Activated naive CD8-positive, alpha-beta T cell treated with anti-CD3 and anti-CD28 coated beads for 36 hours (primary cell): ENCODE measurements around the gene CHPF. TPM values are rescaled to one million over a fixed set of nuclear protein-coding genes. Genes with fewer than 3 reads are reported as not detected.

Experiments used
- DNase-seq: peaks from one replicate; pipeline ENCODE4 v3.0.0; 2021
- H3K27ac Mint-ChIP-seq: one replicate; pipeline ENCODE4 v1.8.0; 2022; ENCODE audit warnings: mild to moderate bottlenecking, moderate library complexity, mixed read lengths
- H3K27me3 Mint-ChIP-seq: one replicate; pipeline ENCODE4 v1.8.0; 2022; ENCODE audit warnings: mild to moderate bottlenecking, mixed read lengths
- H3K36me3 Mint-ChIP-seq: one replicate; pipeline ENCODE4 v1.8.0; 2021; ENCODE audit warnings: mild to moderate bottlenecking, mixed read lengths
- H3K4me1 Mint-ChIP-seq: one replicate; pipeline ENCODE4 v1.8.0; 2021; ENCODE audit warnings: mixed read lengths
- H3K4me3 Mint-ChIP-seq: one replicate; pipeline ENCODE4 v1.8.0; 2022; ENCODE audit warnings: mild to moderate bottlenecking, moderate library complexity, mixed read lengths
- H3K9me3 Mint-ChIP-seq: one replicate; pipeline ENCODE4 v1.8.0; 2022; ENCODE audit warnings: mixed read lengths
- total RNA-seq, 2 experiments: library from RNA; stranded (reverse); gene quantifications; one replicate each; pipeline ENCODE4 v1.2.3, GENCODE V29; 2021

The CHPF gene
- total RNA-seq, 2 experiments from 2014 or later = 21.9 to 23.9 TPM

DNA sequence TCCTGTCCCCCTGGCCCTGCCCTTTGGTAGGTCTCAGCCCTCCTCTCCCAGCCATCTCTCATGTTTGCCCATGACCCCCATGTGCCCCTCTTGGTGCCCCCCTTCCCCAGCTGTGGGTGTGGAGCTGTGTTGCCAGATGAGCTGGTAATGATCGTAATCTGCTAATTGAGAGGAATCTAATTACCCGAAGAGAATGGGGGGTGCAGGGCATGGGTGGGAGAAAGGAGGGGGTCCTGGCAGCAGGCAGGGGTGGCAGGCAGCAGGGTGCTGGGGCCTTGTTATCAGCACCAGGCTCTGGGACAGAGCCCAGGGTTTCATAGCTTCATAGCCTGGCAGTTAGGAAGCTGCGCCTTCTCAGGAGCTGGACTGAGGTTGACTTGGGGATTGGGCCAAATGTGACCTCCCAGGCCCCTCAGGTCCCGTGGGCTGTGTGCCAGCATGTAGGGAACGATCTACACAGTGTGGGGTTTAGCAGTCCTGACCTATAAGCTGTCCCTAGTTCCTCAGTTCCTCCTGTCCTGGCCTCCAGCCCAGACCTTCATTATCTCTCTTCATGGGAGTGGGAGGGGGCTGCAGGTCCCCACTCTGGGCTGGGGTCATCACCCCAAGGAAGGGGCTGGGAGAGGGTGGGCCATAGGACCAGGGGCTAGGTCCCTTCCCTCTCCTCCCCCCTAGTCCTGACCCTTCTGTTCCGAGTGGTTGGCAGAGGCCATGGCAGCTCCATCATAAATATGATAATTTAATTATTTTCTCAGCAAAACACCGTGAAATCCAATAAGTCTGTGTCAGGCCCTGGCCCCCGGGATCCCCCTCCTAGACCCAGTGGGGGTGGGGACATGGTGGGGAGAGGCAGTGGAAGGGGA, 35.8 kb downstream of the CHPF start:
- Mint-ChIP-seq H3K4me1 (peaks cover 11% of the 10 kb centered on the region), H3K27ac (no peak overlapping the region), H3K9me3 (no peaks in the 10 kb centered on the region), H3K27me3 (peaks cover 46% of the 10 kb centered on the region), H3K4me3 (no peak overlapping the region), H3K36me3 (peaks cover 16% of the 10 kb centered on the region)
- DNase-seq = no peak

DNA sequence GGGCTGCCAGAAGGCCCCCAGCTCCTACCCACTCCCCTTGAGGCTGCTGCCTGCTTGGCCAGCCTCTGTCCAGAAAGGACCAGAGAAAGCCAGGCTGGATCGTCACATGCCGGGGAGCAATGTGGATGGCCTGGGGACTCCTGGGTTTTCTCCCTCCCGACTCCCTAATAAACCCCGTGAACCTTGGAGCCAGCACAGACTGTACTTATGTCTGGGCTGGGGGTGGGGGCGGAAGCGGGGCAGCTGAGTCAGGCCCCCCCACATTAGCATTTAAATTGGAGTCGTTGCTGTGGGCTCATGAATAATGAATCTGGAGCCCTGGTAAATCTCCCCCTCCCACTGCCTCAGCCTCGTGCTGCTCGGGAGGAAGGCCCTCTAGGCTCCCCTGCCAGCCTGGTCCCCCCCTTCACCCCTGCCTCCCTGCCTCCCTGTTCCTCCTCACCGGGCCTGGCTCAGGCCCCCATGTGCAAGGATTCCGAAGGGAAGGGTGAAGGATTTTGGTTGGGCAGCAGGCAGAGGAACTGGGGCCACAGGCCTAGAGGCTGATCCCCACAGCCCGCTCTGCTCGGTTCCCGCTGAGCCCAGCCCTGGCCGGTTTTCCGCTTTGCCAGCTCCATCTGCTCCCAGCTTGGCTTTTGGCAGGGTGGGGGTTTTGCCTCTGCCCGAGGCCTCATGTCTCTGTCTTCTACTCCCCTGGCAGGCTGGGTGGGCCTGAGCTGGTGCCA, 36.6 kb downstream of the CHPF start:
- H3K9me3 Mint-ChIP-seq = no peaks in the 10 kb centered on the region
- DNase-seq = no peak
- peaks cover 11% of the 10 kb centered on the region for H3K4me1 Mint-ChIP-seq
- no peak overlapping the region for H3K4me3 Mint-ChIP-seq
- peaks cover 18% of the 10 kb centered on the region for H3K36me3 Mint-ChIP-seq
- peaks cover 37% of the 10 kb centered on the region for H3K27me3 Mint-ChIP-seq
- no peak overlapping the region for H3K27ac Mint-ChIP-seq

DNA sequence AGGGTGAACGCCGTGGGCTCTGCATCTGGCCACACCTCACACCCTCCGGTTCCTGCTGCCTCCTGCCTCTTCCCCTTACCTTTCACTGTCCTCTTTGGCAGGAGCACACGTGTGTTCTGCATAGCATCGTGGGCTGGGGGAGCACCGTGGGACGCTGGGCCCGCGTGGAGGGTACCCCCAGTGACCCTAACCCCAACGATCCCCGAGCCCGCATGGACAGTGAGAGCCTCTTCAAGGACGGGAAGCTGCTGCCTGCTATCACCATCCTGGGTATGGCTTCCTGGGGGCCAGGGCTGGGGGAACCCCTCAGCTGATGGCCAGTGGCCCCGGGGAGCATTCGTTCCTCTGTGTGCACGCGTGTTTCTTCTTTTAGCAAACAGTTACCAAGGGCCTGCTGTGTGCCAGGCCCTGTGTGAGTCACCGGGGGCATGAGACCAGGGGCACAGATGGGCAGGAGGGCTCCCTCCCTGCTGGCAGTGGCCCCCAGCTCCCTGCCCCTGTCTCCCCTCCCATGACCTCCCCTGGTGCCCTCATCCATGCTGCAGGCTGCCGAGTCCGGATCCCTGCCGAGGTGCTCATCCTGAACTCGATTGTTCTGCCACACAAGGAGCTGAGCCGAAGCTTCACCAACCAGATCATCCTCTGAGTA, 37.3 kb downstream of the CHPF start:
- H3K9me3 Mint-ChIP-seq = no peaks in the 10 kb centered on the region
- peaks cover 14% of the 10 kb centered on the region for H3K4me1 Mint-ChIP-seq
- H3K4me3 Mint-ChIP-seq = no peak overlapping the region
- H3K27ac Mint-ChIP-seq = no peak overlapping the region
- H3K36me3 Mint-ChIP-seq = peaks cover 23% of the 10 kb centered on the region
- DNase-seq = no peak
- H3K27me3 Mint-ChIP-seq = peaks cover 31% of the 10 kb centered on the region

DNA sequence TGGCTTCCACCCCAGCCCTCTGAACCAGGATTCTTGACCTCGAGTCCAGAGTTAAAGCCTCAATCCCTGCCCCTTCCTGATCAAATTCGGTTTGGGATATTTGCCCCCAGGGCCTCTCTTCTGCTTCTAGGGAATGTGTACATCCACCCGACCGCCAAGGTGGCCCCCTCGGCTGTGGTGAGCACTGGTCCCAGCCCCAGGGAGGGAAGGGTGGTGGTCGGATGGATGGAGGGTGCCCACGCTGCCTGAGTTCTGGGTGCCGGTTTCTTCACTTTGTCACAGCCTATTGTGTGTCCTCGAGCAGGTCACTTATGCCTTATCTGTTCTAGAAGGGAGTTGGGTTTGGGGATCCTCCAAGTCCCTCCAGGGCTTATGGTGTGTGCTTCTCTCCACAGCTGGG, 38.0 kb downstream of the CHPF start:
- Mint-ChIP-seq H3K9me3 (no peaks in the 10 kb centered on the region), H3K4me3 (no peak overlapping the region), H3K4me1 (peaks cover 17% of the 10 kb centered on the region), H3K27ac (no peak overlapping the region), H3K36me3 (peaks cover 24% of the 10 kb centered on the region), H3K27me3 (peaks cover 24% of the 10 kb centered on the region)
- no peak for DNase-seq

DNA sequence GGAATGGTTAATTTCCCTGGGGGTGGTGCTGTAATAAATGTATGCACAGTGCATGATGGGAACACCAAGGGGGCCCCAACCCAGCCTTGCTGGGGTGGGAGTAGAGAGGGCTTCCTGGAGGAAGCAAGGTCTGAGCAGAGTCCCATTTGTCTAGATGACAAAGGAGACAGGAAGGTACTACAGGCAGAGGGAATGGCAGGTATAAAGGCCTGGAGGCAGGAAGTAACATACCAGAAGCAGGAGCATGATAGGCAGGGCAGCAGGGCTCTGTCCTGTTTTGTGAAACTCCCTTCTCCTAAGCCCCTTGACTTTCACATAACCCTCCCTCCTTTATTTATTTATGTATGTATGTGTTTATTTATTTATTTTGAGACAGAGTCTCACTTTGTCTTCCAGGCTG, 41.0 kb downstream of the CHPF start:
- no peak for DNase-seq
- no peaks in the 10 kb centered on the region for H3K9me3 Mint-ChIP-seq
- peaks cover 26% of the 10 kb centered on the region for H3K4me1 Mint-ChIP-seq
- no peak overlapping the region for H3K27ac Mint-ChIP-seq
- H3K27me3 Mint-ChIP-seq = peaks cover 8% of the 10 kb centered on the region
- H3K36me3 Mint-ChIP-seq = peaks cover 24% of the 10 kb centered on the region
- H3K4me3 Mint-ChIP-seq = no peak overlapping the region

DNA sequence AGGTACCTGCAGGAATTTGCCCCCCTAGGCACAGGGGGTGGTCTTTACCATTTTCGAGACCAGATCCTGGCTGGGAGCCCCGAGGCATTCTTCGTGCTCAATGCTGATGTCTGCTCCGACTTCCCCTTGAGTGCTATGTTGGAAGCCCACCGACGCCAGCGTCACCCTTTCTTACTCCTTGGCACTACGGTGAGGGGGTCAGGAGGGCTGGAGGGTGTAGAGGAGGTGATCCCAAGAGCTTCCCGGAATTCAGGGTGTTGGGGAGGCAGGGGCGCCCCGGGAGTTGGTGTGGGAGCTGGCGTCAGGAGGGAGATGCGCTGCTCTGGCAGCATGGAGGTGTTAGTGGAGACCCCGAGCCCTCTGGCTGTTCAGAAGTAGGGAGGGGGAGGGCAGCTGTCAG, 41.8 kb downstream of the CHPF start:
- Mint-ChIP-seq H3K4me1 (peaks cover 31% of the 10 kb centered on the region), H3K9me3 (no peaks in the 10 kb centered on the region), H3K36me3 (peaks cover 21% of the 10 kb centered on the region), H3K4me3 (no peak overlapping the region), H3K27ac (no peak overlapping the region), H3K27me3 (peaks cover 16% of the 10 kb centered on the region)
- DNase-seq = no peak

DNA sequence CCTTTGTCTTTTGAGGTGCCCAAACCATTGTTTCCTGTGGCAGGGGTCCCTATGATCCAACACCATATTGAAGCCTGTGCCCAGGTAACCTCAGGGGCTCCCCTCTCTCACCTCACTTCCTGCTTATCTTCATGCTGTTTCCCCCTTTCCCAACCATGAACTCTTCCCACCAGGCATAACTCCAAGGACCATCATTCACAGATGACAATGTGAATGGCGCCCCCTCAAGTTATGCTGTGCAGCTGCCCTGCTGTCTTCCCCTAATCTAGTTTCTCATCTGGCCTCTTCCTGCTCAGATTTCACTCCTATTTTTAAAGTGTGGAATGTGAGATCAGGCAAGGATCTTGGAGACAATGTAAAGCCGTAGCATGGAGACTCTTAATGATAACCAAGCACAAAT, 43.5 kb downstream of the CHPF start:
- Mint-ChIP-seq H3K36me3 (peaks cover 13% of the 10 kb centered on the region), H3K27me3 (peaks cover 33% of the 10 kb centered on the region)
- no peak for DNase-seq

DNA sequence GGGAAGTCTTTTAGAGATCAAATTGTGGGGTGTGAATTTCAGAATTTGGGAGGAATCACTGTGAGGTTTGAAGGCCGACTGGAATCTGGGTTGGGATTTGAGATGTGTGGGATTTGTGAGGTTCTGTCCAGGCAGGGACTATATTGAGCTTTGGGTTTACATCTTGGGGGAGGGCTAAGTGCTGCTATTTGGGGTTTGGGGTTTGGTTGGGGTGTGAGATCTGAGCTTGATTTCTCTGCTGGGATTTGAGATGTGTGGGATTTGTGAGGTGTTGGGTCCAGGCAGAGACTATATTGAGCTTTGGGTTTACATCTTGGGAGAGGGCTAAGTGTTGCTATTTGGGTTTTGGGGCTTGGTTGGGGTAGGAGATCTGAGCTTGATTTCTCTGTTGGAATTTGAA, 44.1 kb downstream of the CHPF start:
- DNase-seq = no peak
- Mint-ChIP-seq H3K27me3 (peaks cover 39% of the 10 kb centered on the region), H3K9me3 (no peaks in the 10 kb centered on the region), H3K4me3 (peak overlapping the region; percentile 94), H3K4me1 (peaks cover 31% of the 10 kb centered on the region), H3K36me3 (peaks cover 12% of the 10 kb centered on the region), H3K27ac (peak overlapping the region; percentile 80)

More for the DNA sequence above, 43.5 kb downstream of the CHPF start:
- Mint-ChIP-seq H3K9me3 (no peaks in the 10 kb centered on the region), H3K27ac (no peak overlapping the region), H3K4me3 (peak overlapping the region; percentile 94), H3K4me1 (peaks cover 31% of the 10 kb centered on the region)

DNA sequence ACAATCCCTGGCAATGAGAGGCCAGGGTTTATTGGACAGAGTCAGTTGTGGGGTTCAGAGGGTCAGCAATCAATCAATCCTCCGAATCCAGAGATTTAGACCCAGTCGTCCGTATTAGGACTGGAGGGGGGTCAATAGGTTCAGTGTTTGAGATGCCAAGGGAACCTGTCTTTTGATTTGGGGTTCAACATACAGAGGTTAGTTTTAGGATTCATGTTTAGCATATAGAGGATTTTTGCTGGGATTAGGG, 44.6 kb downstream of the CHPF start:
- H3K9me3 Mint-ChIP-seq = no peaks in the 10 kb centered on the region

DNA sequence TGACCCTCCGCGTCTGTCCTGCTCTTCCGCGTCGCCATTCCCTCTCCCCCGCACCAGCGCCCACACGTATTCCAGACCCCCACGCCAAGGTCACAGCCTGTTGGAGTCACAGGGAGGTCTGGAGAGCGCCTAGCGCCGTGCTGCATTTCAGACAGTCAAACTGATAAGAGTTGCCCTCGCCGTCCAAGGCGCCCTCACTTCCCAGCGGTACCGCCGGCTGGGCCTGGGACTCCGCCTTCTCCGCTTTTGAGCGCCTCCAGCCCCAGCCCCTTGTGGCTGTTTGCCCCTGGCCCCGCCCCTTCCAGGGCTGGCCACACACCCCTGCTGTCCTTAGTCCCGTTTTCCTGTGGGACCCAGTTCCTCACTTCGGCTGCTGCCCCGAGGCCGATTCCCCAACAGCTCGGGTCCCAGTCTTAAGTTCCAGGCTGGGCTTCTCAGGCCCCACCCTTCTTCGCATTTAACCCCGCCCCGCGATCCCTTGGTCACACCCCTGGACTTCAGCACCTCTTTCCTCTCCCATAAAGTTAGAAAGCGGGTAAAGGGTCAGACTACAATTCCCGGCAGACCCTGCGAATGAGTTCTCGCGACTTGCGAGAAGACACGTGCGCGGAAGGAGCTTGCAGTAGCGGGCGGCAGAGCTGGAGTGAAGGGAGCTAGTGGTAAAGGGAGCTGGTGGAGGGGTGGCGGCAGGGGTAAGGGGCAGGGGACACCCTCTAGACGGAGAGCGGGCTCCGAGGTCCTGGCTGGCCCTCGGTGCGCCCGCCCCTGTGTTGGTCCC, 45.1 kb downstream of the CHPF start, which contains the start of gene GMPPA:
GMPPA (plus strand) TSS at position 612 of the 778 bp plus-strand sequence. CDS start 1,085 bp downstream, outside the sequence.
- DNase-seq = peak; percentile 92
- peak within 1 kb of the TSS; percentile 80 for H3K27ac Mint-ChIP-seq
- H3K4me3 Mint-ChIP-seq = peak within 1 kb of the TSS; percentile 94
- peaks cover 31% of the 10 kb centered on the region for H3K4me1 Mint-ChIP-seq
- peaks cover 50% of the 10 kb centered on the region for H3K27me3 Mint-ChIP-seq
- no peaks in the 10 kb centered on the region for H3K9me3 Mint-ChIP-seq
- peaks cover 8% of the 10 kb centered on the region for H3K36me3 Mint-ChIP-seq

More for the DNA sequence above, 44.6 kb downstream of the CHPF start:
- Mint-ChIP-seq H3K4me3 (peak overlapping the region; percentile 94), H3K36me3 (peaks cover 12% of the 10 kb centered on the region), H3K27me3 (peaks cover 44% of the 10 kb centered on the region), H3K27ac (peak overlapping the region; percentile 80), H3K4me1 (peaks cover 31% of the 10 kb centered on the region)
- no peak for DNase-seq

DNA sequence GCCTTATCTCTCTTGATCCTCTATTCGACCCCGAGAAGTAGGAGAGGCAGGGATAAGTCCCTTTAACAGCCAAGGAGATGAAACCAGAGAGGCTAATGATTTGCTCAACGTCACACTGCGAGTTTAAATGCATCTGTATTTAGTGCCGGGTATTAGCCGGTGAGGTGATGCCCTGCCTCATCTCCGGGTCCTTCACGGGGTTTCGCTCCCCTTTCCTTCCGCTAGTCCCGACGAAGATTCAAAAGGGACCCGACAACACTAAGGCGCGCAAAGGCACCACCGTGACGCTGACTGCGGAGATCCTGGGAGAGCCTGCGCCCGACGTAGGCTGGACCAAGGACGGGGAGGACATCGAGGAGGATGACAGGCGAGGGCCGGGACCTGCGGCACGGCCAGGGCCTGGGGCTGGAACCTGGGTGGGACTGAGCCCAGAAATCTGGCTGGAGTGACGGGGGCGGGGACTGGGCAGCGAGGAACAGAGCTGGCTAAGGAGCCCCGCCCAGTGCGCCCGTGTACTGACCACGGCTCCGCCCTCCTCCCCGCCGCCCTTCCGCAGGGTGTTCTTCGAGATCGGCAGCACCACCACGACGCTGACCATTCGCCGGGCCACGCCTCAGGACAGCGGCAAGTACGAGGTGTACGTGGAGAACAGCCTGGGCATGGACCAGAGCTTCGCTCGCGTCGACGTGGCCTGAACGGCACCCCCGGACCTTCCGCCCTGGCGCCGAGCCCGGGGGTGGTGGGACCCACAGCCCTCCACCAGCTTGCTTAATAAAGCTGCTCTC, 45.9 kb downstream of the CHPF start:
- Mint-ChIP-seq H3K4me3 (peak overlapping the region; percentile 94), H3K36me3 (peaks cover 8% of the 10 kb centered on the region), H3K4me1 (peaks cover 31% of the 10 kb centered on the region), H3K9me3 (no peaks in the 10 kb centered on the region), H3K27ac (no peak overlapping the region), H3K27me3 (peaks cover 57% of the 10 kb centered on the region)
- DNase-seq = peak; percentile 22

DNA sequence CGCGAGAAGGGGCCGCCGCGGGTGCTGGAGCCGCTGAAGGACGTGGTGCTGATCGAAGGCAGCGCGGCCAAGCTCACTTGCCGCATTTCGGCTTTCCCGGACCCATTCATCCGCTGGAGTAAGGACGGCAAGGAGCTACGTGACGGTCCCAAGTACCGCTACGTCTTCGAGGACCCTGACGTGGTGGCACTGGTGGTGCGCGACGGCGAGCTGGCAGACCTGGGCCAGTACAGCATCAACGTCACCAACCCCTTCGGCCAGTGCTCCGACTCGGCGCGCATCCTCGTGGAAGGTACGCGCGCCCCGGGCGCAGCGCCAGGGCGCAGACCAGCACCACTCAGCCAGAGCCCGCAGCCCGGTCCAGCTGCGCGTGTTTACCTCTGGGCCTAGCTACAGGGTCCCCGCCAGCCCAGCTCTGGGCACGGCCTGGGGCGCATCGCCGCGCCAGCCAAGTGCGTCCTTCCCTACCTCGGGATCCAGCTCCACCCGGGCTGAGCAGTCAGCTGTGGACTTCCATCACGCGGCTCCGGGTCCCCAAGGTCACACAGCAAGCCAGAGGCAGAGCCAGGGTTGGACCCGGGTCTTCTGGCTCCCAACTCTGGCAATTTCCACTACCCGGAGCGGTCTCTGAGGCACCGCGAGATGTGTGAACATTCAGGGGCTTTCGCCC, 46.6 kb downstream of the CHPF start:
- Mint-ChIP-seq H3K27me3 (peaks cover 57% of the 10 kb centered on the region), H3K4me1 (peaks cover 31% of the 10 kb centered on the region), H3K9me3 (no peaks in the 10 kb centered on the region), H3K4me3 (peak overlapping the region; percentile 94), H3K36me3 (peaks cover 6% of the 10 kb centered on the region), H3K27ac (no peak overlapping the region)
- DNase-seq = no peak

DNA sequence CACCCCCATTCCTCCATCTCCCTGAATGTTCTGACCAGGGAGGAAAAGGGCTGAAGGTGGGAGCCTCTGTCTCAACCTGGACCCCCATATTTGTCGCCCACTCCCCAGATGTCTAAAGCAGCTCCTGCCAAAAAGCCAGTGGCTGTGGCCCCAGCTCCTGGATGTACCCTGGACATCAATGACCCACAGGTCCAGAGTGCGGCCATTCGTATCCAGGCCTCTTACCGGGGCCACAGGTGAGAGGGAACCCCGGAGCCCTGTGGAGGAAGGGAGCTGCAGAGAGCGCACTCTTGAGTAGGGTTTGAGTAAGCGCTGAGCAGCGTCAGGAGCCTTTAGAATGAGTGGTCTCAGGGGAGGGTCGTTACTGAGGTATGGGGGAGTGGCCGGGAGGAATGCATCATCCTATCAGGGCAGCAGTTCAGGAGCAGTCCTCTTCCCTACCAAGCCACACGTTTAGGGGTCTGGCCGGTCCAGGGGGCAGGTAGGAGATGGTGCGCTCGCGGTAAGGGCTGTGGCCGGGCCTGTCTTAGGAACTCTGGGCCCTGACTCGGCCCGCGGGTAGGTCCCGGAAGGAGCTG, 47.3 kb downstream of the CHPF start:
- peaks cover 57% of the 10 kb centered on the region for H3K27me3 Mint-ChIP-seq
- no peak for DNase-seq
- peaks cover 28% of the 10 kb centered on the region for H3K4me1 Mint-ChIP-seq
- H3K36me3 Mint-ChIP-seq = peaks cover 2% of the 10 kb centered on the region
- H3K4me3 Mint-ChIP-seq = peak overlapping the region; percentile 10
- H3K9me3 Mint-ChIP-seq = no peaks in the 10 kb centered on the region
- H3K27ac Mint-ChIP-seq = peak overlapping the region; percentile 12
